D721Med (cell line): ENCODE measurements around the gene ADAM15.

ENCODE experiments used
- DNase-seq: peaks from one replicate; pipeline ENCODE4 v3.0.0; 2011; ENCODE audit warnings: low spot score; ENCODE audit not compliant: insufficient read length
- FAIRE-seq: peaks from 2 replicates; lab custom pipeline; 2011; peaks lifted over from hg19 to GRCh38; lab: Jason Lieb, UNC
- CTCF ChIP-seq: IDR thresholded peaks from 2 replicates; pipeline ENCODE4 v1.5.1; 2012; ENCODE audit warnings: mild to moderate bottlenecking, control low read depth; ENCODE audit not compliant: insufficient read depth; ENCODE audit errors: missing control alignments

ADAM15 gene

GRCh38 chr1:155094622-155094948 is 43.5 kb downstream of the ADAM15 start:
- FAIRE-seq: no peak
- TF ChIP-seq CTCF: no peak
- no peak for DNase-seq

GRCh38 chr1:155099331-155099730 is 48.2 kb downstream of the ADAM15 start:
- no peak for TF ChIP-seq CTCF
- no peak for DNase-seq
- no peak for FAIRE-seq

- no peak for TF ChIP-seq CTCF
- DNase-seq: no peak
- no peak for FAIRE-seq
Measured at GRCh38 chr1:155103325-155103724, 52.2 kb downstream of the ADAM15 start.

GRCh38 chr1:155104605-155105534 is 53.8 kb downstream of the ADAM15 start:
- DNase-seq (no peak), FAIRE-seq (no peak)
- no peak for TF ChIP-seq CTCF

- no peak for FAIRE-seq
- DNase-seq: no peak
- no peak for TF ChIP-seq CTCF
Measured at GRCh38 chr1:155105604-155106011, 54.5 kb downstream of the ADAM15 start.

- no peak for FAIRE-seq
- TF ChIP-seq CTCF: no peak
Measured at GRCh38 chr1:155106862-155107261, 55.7 kb downstream of the ADAM15 start.

More at GRCh38 chr1:155106862-155107261, 55.7 kb downstream of the ADAM15 start:
- DNase-seq: no peak
